Epidermal melanocyte (primary cell): ENCODE results near the gene RALGAPA2.
"Not testable (repeated sequence)": the region's sequence is repeated elsewhere in the genome, so short reads cannot be mapped to it uniquely, and the experiment has no call there.

Experiments used
- DNase-seq: peaks from one replicate; pipeline ENCODE4 v3.0.0; 2011; ENCODE audit warnings: low spot score; ENCODE audit not compliant: insufficient read length

RALGAPA2 gene

GRCh38 chr20:20543348-20543747, 169.1 kb downstream of the RALGAPA2 start:
- DNase-seq = not testable (repeated sequence)

- no peak for DNase-seq
These were observed 176.1 kb downstream of the RALGAPA2 start for GRCh38 chr20:20536240-20536933.

- DNase-seq = no peak
These were observed 177.4 kb downstream of the RALGAPA2 start for GRCh38 chr20:20535051-20535450.

DNA sequence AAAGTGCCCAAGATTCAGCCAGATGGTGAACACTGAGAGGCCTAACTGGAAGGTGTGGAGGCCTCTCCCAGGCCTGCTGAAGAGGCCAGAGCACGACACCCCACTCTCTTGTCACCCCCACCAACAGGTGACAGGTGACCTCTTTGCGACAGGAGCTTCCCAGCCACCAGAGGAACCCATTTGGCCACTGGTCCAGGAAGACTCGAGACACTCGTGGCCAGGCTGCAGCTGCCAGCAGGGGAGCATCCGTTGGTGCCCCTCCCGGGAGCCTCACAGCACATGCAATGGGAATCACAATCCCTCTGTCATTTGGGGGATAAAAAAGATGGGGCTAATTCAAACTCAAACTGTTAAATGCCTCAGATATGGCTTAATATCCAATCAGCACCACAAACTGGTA, 181.2 kb downstream of the RALGAPA2 start:
- no peak for DNase-seq

DNA sequence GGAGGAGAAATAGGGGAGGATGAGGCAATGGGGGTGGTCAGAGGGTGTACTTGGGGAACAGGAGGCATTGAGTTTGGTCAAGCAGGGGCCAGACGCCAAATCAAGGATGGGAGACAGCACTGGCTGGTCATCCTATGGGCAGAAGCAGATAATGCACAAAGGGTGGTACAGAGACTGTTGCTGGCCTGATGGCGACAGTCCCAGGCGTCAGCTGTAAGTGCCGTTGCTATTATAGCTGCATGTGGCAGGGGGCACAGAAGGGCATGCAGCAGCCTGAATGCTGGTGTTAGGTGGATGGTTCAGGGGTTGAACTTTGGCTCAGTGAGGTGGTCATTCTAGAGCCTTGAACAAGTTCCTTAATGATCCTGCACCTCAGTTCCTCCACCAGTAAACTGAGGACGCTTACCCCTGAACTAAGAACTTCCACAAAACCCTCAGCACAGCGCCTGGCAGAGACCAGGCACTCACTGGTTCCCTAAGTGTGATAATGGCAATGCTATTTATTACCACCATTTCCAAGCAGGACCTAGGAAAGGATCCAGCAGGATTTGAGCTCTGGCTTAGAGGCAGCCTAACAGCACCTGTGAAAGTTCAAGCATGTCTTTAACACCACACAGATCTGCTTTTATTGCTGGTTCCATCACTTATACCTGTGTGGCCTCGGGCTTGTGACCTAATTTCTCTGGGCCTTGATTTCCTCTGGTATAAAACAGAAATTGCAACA, 181.9 kb downstream of the RALGAPA2 start:
- no peak for DNase-seq

DNA sequence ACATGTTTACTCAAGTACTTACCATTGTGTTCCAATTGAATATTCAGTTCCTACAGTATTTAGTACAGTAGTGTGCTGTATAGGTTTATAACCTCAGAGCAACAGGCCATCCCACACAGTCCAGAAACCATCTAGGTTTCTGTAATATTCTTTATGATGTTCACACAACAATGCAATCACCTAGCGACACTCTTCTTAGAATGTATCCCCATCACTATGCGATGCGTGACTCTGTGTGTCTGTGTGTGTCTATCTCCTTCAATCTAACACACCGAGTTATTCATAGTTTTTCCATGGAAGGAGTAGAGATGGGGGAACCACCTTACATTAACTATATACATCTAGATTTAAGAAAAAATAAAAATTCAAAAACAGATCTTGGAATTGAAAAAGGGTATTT, 182.8 kb downstream of the RALGAPA2 start:
- DNase-seq = no peak

- DNase-seq = no peak
These were observed 183.6 kb downstream of the RALGAPA2 start for GRCh38 chr20:20528861-20529260.

- DNase-seq = no peak
These were observed 184.8 kb downstream of the RALGAPA2 start for GRCh38 chr20:20527661-20528060.

DNA sequence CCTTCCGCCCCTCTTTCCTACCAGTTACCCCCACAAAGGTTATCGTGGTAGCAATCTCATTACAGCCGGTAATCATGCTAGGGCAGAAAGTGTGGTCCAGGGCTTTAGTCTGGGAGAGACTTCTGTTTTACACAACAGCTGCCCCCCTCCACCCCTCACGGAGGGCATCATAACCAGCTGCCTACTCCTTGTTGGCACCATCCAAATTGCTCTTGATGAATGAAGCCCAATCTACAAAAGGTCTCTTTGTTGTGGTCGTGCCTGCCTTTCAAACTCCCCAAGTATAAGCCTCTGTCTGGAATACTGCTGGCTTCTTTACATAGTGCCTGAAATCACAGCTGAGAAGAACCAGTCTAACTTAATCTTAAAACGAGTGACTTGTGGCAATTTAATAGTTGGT, 186.7 kb downstream of the RALGAPA2 start:
- DNase-seq = no peak

- DNase-seq = no peak
These were observed 187.2 kb downstream of the RALGAPA2 start for GRCh38 chr20:20525214-20525613.

GRCh38 chr20:20524756-20525155, 187.7 kb downstream of the RALGAPA2 start:
- DNase-seq = no peak

- no peak for DNase-seq
These were observed 190.7 kb downstream of the RALGAPA2 start for GRCh38 chr20:20521736-20522135.

GRCh38 chr20:20520776-20521175, 191.7 kb downstream of the RALGAPA2 start:
- no peak for DNase-seq

GRCh38 chr20:20519269-20519668, 193.2 kb downstream of the RALGAPA2 start:
- DNase-seq = no peak

- no peak for DNase-seq
These were observed 194.2 kb downstream of the RALGAPA2 start for GRCh38 chr20:20518263-20518662.

DNA sequence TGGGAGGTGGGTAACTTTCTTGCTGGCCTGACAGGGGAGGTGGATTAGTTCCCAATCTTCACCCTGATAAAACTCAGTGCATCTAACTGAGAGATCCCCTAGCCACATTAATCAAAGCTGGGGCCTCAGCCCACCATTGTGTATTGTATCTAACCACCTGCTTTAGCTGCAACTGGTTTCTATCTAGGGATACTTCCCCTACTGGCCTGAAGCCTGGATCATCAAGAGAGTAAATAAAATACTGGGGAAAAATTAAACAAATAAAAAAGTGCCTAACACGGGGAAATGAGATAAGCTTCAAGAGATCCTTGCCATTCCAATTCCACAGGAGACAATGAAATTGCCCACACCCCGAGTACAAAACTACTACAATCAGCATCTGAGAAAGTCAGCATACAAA, 195.1 kb downstream of the RALGAPA2 start:
- DNase-seq = no peak

GRCh38 chr20:20513720-20514119, 198.7 kb downstream of the RALGAPA2 start:
- DNase-seq = no peak

- DNase-seq = no peak
These were observed 206.9 kb downstream of the RALGAPA2 start for GRCh38 chr20:20505554-20505953.

DNA sequence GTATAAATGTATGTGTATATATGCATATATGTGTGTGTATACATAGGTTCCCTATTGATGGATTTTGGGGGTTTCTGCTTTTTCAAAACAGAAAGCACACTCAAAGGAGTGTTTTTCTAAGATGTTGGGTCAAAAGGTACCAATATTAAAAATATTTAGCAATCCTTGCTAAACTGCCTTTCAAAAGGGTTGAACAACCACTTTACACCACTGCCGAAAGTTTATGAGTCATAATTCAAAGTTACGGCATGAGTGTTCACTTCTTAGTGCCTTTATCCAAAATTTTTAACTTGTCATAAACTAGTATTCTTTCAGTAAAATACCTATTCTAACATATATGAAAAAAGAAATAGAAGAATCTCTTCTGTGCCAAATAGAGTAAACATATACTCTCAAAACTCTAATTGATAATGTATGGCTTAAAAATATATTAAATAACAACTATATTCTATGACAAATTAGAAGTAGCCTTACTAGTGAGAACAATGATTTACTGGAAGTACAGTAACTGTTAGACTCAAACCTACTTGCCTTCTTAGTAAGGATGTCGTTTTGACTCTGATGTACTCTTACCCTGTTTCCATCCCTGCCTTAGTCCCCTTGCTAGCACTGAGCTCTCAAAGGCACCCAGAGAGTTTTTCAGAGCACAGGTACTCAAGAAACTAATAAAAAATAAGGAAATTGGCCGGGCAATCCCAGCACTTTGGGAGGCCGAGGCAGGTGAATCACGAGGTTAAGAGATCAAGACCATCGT, 208.5 kb downstream of the RALGAPA2 start:
- DNase-seq = no peak

DNA sequence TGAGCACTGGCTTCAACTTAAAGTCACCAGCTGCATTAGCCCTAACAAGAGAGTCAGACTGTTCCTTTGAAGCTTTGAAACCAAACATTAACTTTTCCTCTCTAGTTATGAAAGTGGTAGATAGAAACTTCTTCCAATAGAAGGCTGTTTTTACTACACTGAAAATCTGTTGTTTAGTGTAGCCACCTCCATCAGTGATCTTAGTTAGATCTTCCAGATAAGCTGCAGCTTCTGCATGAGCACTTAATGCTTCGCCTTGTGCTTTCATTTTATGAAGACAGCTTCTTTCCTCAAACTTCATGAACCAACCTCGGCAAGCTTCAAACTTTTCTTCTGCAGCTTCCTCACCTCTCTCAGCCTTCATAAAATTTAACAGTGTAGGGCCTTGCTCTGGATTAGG, 211.3 kb downstream of the RALGAPA2 start:
- DNase-seq = no peak

DNA sequence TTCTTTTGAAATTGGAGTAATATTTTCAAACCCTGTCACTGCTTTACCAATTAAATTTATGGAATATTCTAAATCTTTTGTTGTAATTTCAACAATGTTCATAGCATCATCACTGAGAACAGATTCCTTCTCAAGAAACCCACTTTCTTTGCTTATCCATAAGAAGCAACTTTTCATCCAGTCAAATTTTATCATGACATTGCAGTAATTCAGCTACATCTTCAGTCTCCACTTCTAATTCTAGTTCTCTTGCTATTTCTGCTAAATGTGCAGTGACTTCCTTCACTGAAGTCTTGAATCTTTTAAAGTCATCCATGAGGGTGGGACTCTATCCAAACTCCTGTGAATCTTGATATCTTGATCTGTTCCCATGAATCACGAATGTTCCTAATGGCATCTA, 212.1 kb downstream of the RALGAPA2 start:
- no peak for DNase-seq

GRCh38 chr20:20499439-20499838, 213.0 kb downstream of the RALGAPA2 start:
- DNase-seq = no peak
